Measurements from ENCODE around the gene PCDH17.

Gene PCDH17

GRCh38 chr13:57716295-57716694 lies 84.8 kb downstream of the PCDH17 start:
- Histone ChIP-seq H3K4me1 (ENCODE audit: control insufficient read depth, insufficient read depth, low read length) (no peaks in the 10 kb centered on the region), H3K9ac (ENCODE audit: low read length) (no peak overlapping the region), H3K4me3 (ENCODE audit: low read length) (no peak overlapping the region), H3K27ac (ENCODE audit: low read depth, low read length) (no peak overlapping the region), H3K27me3 (ENCODE audit: control insufficient read depth, insufficient read depth, low read length) (no peaks in the 10 kb centered on the region), H3K36me3 (ENCODE audit: control insufficient read depth, insufficient read depth, low read length) (no peaks in the 10 kb centered on the region)

- Histone ChIP-seq H3K27ac (ENCODE audit: low read depth, low read length) (no peak overlapping the region), H3K9ac (ENCODE audit: low read length) (no peak overlapping the region), H3K4me3 (ENCODE audit: low read length) (no peak overlapping the region), H3K27me3 (ENCODE audit: control insufficient read depth, insufficient read depth, low read length) (no peaks in the 10 kb centered on the region), H3K36me3 (ENCODE audit: control insufficient read depth, insufficient read depth, low read length) (no peaks in the 10 kb centered on the region), H3K4me1 (ENCODE audit: control insufficient read depth, insufficient read depth, low read length) (no peaks in the 10 kb centered on the region)
These were observed 93.1 kb downstream of the PCDH17 start for GRCh38 chr13:57724486-57725272.

GRCh38 chr13:57725480-57725879 lies 93.9 kb downstream of the PCDH17 start:
- Histone ChIP-seq H3K9ac (ENCODE audit: low read length) (no peak overlapping the region), H3K36me3 (ENCODE audit: control insufficient read depth, insufficient read depth, low read length) (no peaks in the 10 kb centered on the region), H3K27ac (ENCODE audit: low read depth, low read length) (no peak overlapping the region), H3K27me3 (ENCODE audit: control insufficient read depth, insufficient read depth, low read length) (no peaks in the 10 kb centered on the region), H3K4me3 (ENCODE audit: low read length) (no peak overlapping the region), H3K4me1 (ENCODE audit: control insufficient read depth, insufficient read depth, low read length) (no peaks in the 10 kb centered on the region)

- Histone ChIP-seq H3K9ac (ENCODE audit: low read length) (no peak overlapping the region), H3K27me3 (ENCODE audit: control insufficient read depth, insufficient read depth, low read length) (no peaks in the 10 kb centered on the region), H3K4me3 (ENCODE audit: low read length) (no peak overlapping the region), H3K4me1 (ENCODE audit: control insufficient read depth, insufficient read depth, low read length) (no peaks in the 10 kb centered on the region), H3K36me3 (ENCODE audit: control insufficient read depth, insufficient read depth, low read length) (no peaks in the 10 kb centered on the region), H3K27ac (ENCODE audit: low read depth, low read length) (no peak overlapping the region)
These were observed 95.4 kb downstream of the PCDH17 start for GRCh38 chr13:57726981-57727380.

- Histone ChIP-seq H3K9ac (ENCODE audit: low read length) (no peak overlapping the region), H3K4me1 (ENCODE audit: control insufficient read depth, insufficient read depth, low read length) (no peaks in the 10 kb centered on the region), H3K4me3 (ENCODE audit: low read length) (no peak overlapping the region), H3K36me3 (ENCODE audit: control insufficient read depth, insufficient read depth, low read length) (no peaks in the 10 kb centered on the region), H3K27ac (ENCODE audit: low read depth, low read length) (no peak overlapping the region), H3K27me3 (ENCODE audit: control insufficient read depth, insufficient read depth, low read length) (no peaks in the 10 kb centered on the region)
These were observed 102.8 kb downstream of the PCDH17 start for GRCh38 chr13:57734306-57734705.

- Histone ChIP-seq H3K36me3 (ENCODE audit: control insufficient read depth, insufficient read depth, low read length) (no peaks in the 10 kb centered on the region), H3K27ac (ENCODE audit: low read depth, low read length) (no peak overlapping the region), H3K4me1 (ENCODE audit: control insufficient read depth, insufficient read depth, low read length) (no peaks in the 10 kb centered on the region), H3K4me3 (ENCODE audit: low read length) (no peak overlapping the region), H3K9ac (ENCODE audit: low read length) (no peak overlapping the region), H3K27me3 (ENCODE audit: control insufficient read depth, insufficient read depth, low read length) (no peaks in the 10 kb centered on the region)
These were observed 107.5 kb downstream of the PCDH17 start for GRCh38 chr13:57739089-57739488.

- no peaks in the 10 kb centered on the region for H3K4me1 ChIP-seq (ENCODE audit: control insufficient read depth, insufficient read depth, low read length)
- no peak overlapping the region for H3K4me3 ChIP-seq (ENCODE audit: low read length)
- H3K36me3 ChIP-seq (ENCODE audit: control insufficient read depth, insufficient read depth, low read length) = no peaks in the 10 kb centered on the region
- H3K27ac ChIP-seq (ENCODE audit: low read depth, low read length) = no peak overlapping the region
- H3K27me3 ChIP-seq (ENCODE audit: control insufficient read depth, insufficient read depth, low read length) = no peaks in the 10 kb centered on the region
- H3K9ac ChIP-seq (ENCODE audit: low read length) = no peak overlapping the region
These were observed 108.1 kb downstream of the PCDH17 start for GRCh38 chr13:57739543-57740190.

- Histone ChIP-seq H3K4me1 (ENCODE audit: control insufficient read depth, insufficient read depth, low read length) (no peaks in the 10 kb centered on the region), H3K27ac (ENCODE audit: low read depth, low read length) (no peak overlapping the region), H3K27me3 (ENCODE audit: control insufficient read depth, insufficient read depth, low read length) (no peaks in the 10 kb centered on the region), H3K36me3 (ENCODE audit: control insufficient read depth, insufficient read depth, low read length) (no peaks in the 10 kb centered on the region), H3K4me3 (ENCODE audit: low read length) (no peak overlapping the region), H3K9ac (ENCODE audit: low read length) (no peak overlapping the region)
These were observed 109.2 kb downstream of the PCDH17 start for GRCh38 chr13:57740719-57741118.

GRCh38 chr13:57748096-57748495 lies 116.6 kb downstream of the PCDH17 start:
- no peaks in the 10 kb centered on the region for H3K27me3 ChIP-seq (ENCODE audit: control insufficient read depth, insufficient read depth, low read length)
- no peak overlapping the region for H3K27ac ChIP-seq (ENCODE audit: low read depth, low read length)
- H3K4me3 ChIP-seq (ENCODE audit: low read length) = no peak overlapping the region
- H3K36me3 ChIP-seq (ENCODE audit: control insufficient read depth, insufficient read depth, low read length) = no peaks in the 10 kb centered on the region
- H3K4me1 ChIP-seq (ENCODE audit: control insufficient read depth, insufficient read depth, low read length) = no peaks in the 10 kb centered on the region
- H3K9ac ChIP-seq (ENCODE audit: low read length) = no peak overlapping the region

- no peaks in the 10 kb centered on the region for H3K4me1 ChIP-seq (ENCODE audit: control insufficient read depth, insufficient read depth, low read length)
- H3K36me3 ChIP-seq (ENCODE audit: control insufficient read depth, insufficient read depth, low read length) = no peaks in the 10 kb centered on the region
- no peaks in the 10 kb centered on the region for H3K27me3 ChIP-seq (ENCODE audit: control insufficient read depth, insufficient read depth, low read length)
- H3K9ac ChIP-seq (ENCODE audit: low read length) = no peak overlapping the region
- no peak overlapping the region for H3K4me3 ChIP-seq (ENCODE audit: low read length)
- H3K27ac ChIP-seq (ENCODE audit: low read depth, low read length) = no peak overlapping the region
These were observed 129.4 kb downstream of the PCDH17 start for GRCh38 chr13:57760951-57761350.

- Histone ChIP-seq H3K27ac (ENCODE audit: low read depth, low read length) (no peak overlapping the region), H3K4me1 (ENCODE audit: control insufficient read depth, insufficient read depth, low read length) (no peaks in the 10 kb centered on the region), H3K36me3 (ENCODE audit: control insufficient read depth, insufficient read depth, low read length) (no peaks in the 10 kb centered on the region), H3K9ac (ENCODE audit: low read length) (no peak overlapping the region), H3K27me3 (ENCODE audit: control insufficient read depth, insufficient read depth, low read length) (no peaks in the 10 kb centered on the region), H3K4me3 (ENCODE audit: low read length) (no peak overlapping the region)
These were observed 132.1 kb downstream of the PCDH17 start for GRCh38 chr13:57763689-57764088.
